ENCODE measurements around the gene KDM5A. TPM values are rescaled to one million over a fixed set of nuclear protein-coding genes. Genes with fewer than 3 reads are reported as not detected.

Gene KDM5A
- total and polyA plus RNA-seq, 2 donors (not counting 3 experiments of a cell fraction or from before 2014, with no cell fraction given): 12.6 to 61.0 TPM

- POLR2A ChIA-PET: no interaction called here
- Histone ChIP-seq H3K36me3 (ENCODE audit: control insufficient read depth in 2 of 2, extremely low read depth in 1 of 2, insufficient read depth in 2 of 2, low read length in 2 of 2) (no peaks in the 10 kb centered on the region), H3K9ac (replicated peaks; ENCODE audit: extremely low read depth, insufficient read depth, low read length) (no peak overlapping the region), H3K9me3 (replicated peaks; ENCODE audit: control insufficient read depth, insufficient read depth, low read length) (no peaks in the 10 kb centered on the region), H4K20me1 (replicated peaks; ENCODE audit: control insufficient read depth, extremely low read depth, insufficient read depth, low read length) (no peaks in the 10 kb centered on the region), H3K4me2 (ENCODE audit: insufficient read depth, low read length) (no peak overlapping the region), H3K4me1 (ENCODE audit: control insufficient read depth, extremely low read depth, insufficient read depth, low read length) (no peaks in the 10 kb centered on the region), H3K27me3 (ENCODE audit: control insufficient read depth in 2 of 2, insufficient read depth in 2 of 2, low read length in 2 of 2) (peaks cover 4 to 7% of the 10 kb centered on the region in 2 experiments), H3K79me2 (ENCODE audit: control insufficient read depth, insufficient read depth, low read length) (no peaks in the 10 kb centered on the region), H3K4me3 (replicated peaks in 1 of 3; ENCODE audit: insufficient read depth in 1 of 3, low read depth in 1 of 3, low read length in 3 of 3) (no peak overlapping the region), H3K27ac (ENCODE audit: insufficient read depth, low read depth, low read length) (no peak overlapping the region), H2AFZ (ENCODE audit: low read depth, low read length) (no peak overlapping the region), H3K9me1 (replicated peaks; ENCODE audit: control insufficient read depth, extremely low read depth, insufficient read depth, low read length) (no peaks in the 10 kb centered on the region)
- dilution Hi-C loops (cut with MboI; ENCODE audit: extremely low pct_ligation_motif_present, low sequenced_read_pairs) (no loop called here), intact Hi-C loops (cut with micrococcal nuclease) (no loop called here)
- CTCF ChIA-PET: interaction anchor here (0.9 kb wide), 1 partner anchor 11 kb away, joined by 4 read pairs; no protein-coding TSS in a partner anchor
- no TSS peak for BruUV-seq (replicated peaks)
- DNase-seq (ENCODE audit: low read depth, low spot score): no peak
- FAIRE-seq: no peak
- TF ChIP-seq JUN (IDR thresholded peaks at IDR 0.05; ENCODE audit: borderline replicate concordance, insufficient read depth, insufficient read length, low read depth): no peak
Measured at GRCh38 chr12:257521-258321, 131.4 kb downstream of the KDM5A start.

- dilution Hi-C loops (cut with MboI; ENCODE audit: extremely low pct_ligation_motif_present, low sequenced_read_pairs) (no loop called here), intact Hi-C loops (cut with micrococcal nuclease) (no loop called here)
- ChIA-PET CTCF (no interaction called here), POLR2A (no interaction called here)
- no peak overlapping the region for H3K9ac ChIP-seq (replicated peaks; ENCODE audit: extremely low read depth, insufficient read depth, low read length)
- BruUV-seq (replicated peaks): no TSS peak
- no peaks in the 10 kb centered on the region for H3K9me3 ChIP-seq (replicated peaks; ENCODE audit: control insufficient read depth, insufficient read depth, low read length)
- H3K36me3 ChIP-seq (ENCODE audit: control insufficient read depth in 2 of 2, extremely low read depth in 1 of 2, insufficient read depth in 2 of 2, low read length in 2 of 2): no peaks in the 10 kb centered on the region
- peaks cover 4 to 7% of the 10 kb centered on the region in 2 experiments for H3K27me3 ChIP-seq (ENCODE audit: control insufficient read depth in 2 of 2, insufficient read depth in 2 of 2, low read length in 2 of 2)
- H3K79me2 ChIP-seq (ENCODE audit: control insufficient read depth, insufficient read depth, low read length): no peaks in the 10 kb centered on the region
- no peak for TF ChIP-seq MAX (IDR thresholded peaks at IDR 0.05; ENCODE audit: insufficient read depth, insufficient read length)
- no peak for TF ChIP-seq POLR2AphosphoS5 (IDR thresholded peaks at IDR 0.05; ENCODE audit: insufficient read depth, low read depth, low read length)
- no peak for TF ChIP-seq JUN (IDR thresholded peaks at IDR 0.05; ENCODE audit: borderline replicate concordance, insufficient read depth, insufficient read length, low read depth)
- TF ChIP-seq CTCF (IDR thresholded peaks at IDR 0.05; ENCODE audit: extremely low read depth in 1 of 2, insufficient read depth in 1 of 2, low read depth in 1 of 2, low read length in 2 of 2): no peak
- TF ChIP-seq MYC (IDR thresholded peaks at IDR 0.05; ENCODE audit: low read depth, low read length): no peak
- no peak for TF ChIP-seq GATA2 (IDR thresholded peaks at IDR 0.05; ENCODE audit: insufficient read depth, insufficient read length, low read depth, low read length)
- no peak for TF ChIP-seq FOS (IDR thresholded peaks at IDR 0.05; ENCODE audit: borderline replicate concordance, insufficient read depth, low read length)
- no peak for TF ChIP-seq POLR2A (IDR thresholded peaks at IDR 0.05; ENCODE audit: low read depth, low read length)
- no peak for TF ChIP-seq EZH2 (IDR thresholded peaks at IDR 0.05; ENCODE audit: borderline replicate concordance, low read depth, low read length, severe bottlenecking)
- DNase-seq (ENCODE audit: low read depth, low spot score) (no peak), FAIRE-seq (no peak)
- H3K9me1 ChIP-seq (replicated peaks; ENCODE audit: control insufficient read depth, extremely low read depth, insufficient read depth, low read length): no peaks in the 10 kb centered on the region
- H4K20me1 ChIP-seq (replicated peaks; ENCODE audit: control insufficient read depth, extremely low read depth, insufficient read depth, low read length): no peaks in the 10 kb centered on the region
- H3K4me3 ChIP-seq (replicated peaks in 1 of 3; ENCODE audit: insufficient read depth in 1 of 3, low read depth in 1 of 3, low read length in 3 of 3): no peak overlapping the region
- H3K4me2 ChIP-seq (ENCODE audit: insufficient read depth, low read length): no peak overlapping the region
- no peak overlapping the region for H3K27ac ChIP-seq (ENCODE audit: insufficient read depth, low read depth, low read length)
- H2AFZ ChIP-seq (ENCODE audit: low read depth, low read length): no peak overlapping the region
- no peaks in the 10 kb centered on the region for H3K4me1 ChIP-seq (ENCODE audit: control insufficient read depth, extremely low read depth, insufficient read depth, low read length)
Measured at GRCh38 chr12:256958-257357, 132.2 kb downstream of the KDM5A start.

Data from endothelial cell of umbilical vein (primary cell).